ENCODE results near the gene PRDM15.

The PRDM15 gene

DNA sequence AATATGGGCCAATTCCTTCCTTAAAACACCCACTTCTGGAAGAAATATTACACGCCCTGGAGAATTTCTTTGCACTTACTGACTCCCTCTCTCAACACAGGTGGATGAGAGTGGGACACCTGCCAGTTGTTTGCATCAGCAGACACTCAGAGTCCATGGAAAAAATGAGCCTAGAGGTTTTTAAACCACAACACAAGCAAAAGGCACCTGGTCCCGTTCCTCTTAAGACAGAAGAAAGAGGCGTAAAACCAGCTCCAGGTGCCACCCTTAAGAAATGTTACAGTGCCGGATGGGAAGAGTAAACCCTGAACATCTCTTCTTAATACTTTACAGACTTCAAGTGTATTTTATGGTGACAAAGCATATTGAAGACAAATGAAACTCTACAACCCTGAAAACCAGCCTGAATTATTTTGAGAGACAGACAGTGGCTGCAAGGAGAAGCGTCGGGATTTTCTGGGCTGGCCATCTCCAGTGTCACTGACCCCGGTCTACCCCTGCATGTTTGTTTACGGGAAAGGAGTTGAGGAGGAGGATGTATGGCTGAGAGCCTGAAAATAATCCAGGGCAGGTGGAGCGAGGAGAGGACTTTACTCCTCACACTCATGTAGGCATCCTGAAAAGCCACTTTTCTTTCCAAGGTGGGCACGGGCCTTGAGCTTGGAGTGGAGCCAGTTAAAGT, 104.5 kb downstream of the PRDM15 start:
- no peak for DNase-seq

DNA sequence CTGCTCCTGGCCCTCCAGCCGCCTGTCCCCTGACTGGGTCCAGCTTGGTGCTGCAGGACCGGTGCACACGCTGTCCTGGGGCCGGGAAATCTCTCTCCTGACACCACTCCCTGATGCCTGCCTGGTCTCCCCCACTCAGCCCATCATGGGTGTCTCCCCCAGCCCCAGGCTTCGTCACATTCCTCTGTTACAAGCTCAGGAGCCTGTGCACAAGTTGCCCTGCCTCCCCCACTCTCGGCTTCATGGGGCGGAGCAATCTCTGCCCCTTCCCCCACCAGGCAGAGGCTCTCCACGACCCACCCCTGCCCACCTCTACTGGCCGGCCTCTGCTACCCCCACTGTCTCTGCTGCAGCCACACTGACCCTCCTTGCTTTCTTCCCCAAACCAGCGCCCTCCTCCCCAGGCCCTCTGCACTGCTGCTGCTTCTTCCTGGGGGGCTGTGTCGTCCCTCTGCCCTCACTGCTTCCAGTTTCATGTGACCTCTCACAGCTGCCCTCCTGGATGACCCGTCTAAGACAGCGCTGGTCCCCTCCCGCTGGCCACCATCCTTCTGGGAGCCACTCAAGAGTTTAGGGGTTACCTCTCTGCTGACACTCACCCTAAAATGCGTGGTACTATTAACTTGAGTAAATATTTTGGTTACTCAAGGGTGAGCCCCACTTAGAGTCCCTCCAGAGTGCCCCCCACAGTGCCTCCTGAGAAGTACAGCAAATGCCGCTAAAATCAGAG, 106.6 kb downstream of the PRDM15 start:
- DNase-seq, result no peak

DNA sequence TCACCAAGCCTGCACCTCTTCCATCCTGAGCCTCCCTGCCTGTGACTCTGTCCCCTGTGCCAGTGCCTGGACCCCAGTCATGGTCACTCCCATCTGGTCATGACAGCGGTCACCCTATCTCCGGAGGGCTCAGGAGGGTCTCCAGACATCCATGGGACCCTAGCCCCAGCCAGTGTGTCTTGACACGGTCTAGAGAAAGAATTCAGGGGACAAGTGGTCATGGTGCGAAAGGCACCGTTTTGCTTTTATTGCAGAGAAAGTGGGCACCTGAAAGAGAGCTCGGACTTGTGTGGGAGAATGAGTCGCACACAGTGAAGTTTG, 107.6 kb downstream of the PRDM15 start:
- DNase-seq, result no peak

DNA sequence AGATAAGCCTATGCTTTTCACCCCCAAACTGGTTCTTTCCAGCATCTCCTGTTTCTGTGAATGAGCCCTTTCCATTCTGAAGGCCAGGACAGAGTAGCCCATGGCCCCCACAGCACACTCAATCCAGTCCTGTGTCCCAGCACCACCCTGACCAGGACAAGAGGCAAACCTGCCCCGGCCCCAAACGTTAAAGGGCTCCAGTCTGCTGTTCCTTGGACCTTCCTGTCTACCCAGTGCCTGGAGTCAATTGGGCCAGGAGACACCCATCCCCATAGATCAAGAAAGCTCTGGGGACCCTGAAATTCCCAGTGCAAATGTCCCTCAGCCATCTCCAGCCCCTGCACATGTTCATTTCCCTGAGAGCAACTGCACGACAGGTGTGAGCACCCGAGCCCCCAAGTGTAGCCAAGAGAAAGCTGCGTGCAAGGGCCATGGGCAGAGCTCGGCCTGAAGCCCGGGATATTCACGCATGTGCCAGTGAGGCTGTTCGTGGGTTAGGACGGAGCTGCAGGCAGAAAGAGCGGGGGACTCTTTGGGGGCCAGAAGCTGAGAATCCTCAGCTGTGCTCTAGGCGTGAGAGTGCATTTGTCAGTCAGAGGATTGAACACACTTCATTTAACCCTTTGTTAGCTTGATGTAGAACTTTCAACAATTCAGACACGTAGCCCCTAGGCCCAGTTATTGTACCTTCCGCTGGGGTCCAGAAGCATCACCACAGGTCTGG, 108.1 kb downstream of the PRDM15 start:
- no peak for DNase-seq

DNA sequence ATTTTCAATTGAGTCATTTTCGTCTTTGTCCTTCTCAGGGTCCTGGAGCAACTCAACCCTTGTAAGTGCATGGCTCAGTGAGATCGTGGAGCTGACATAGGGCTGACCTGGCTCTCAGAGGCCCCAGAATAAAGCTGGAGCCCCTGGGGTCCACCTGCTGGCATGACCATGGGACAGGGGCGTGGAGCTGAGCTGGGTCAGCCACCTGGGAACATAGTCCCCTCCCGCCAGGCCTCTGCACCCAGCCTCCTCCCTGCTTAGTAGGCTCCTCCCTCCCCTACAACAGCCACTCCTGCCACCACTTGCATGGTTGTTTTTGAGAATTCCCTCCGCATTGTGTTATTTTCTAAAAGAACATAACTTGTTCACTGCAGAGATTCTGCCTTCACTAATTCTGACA, 109.2 kb downstream of the PRDM15 start:
- DNase-seq, result no peak

DNA sequence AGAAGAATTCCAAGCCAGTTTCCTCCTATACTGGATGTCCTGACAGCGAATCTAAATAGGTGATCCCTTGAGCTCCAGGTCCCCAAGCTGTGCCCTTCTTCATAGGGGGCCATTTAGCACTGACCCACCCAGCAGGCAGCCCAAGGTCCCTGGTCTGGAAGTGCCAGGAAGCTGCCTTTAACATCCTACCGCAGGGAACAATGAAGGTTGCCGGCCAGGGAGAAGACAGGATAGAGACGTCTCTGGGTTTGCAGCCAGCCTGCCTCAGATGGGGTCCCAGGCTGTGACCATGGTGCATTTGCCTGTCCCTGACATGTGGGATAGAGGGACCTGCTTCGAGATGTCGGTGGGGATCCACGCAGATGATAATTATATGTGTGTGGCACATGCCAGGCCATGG, 109.6 kb downstream of the PRDM15 start:
- no peak for DNase-seq

DNA sequence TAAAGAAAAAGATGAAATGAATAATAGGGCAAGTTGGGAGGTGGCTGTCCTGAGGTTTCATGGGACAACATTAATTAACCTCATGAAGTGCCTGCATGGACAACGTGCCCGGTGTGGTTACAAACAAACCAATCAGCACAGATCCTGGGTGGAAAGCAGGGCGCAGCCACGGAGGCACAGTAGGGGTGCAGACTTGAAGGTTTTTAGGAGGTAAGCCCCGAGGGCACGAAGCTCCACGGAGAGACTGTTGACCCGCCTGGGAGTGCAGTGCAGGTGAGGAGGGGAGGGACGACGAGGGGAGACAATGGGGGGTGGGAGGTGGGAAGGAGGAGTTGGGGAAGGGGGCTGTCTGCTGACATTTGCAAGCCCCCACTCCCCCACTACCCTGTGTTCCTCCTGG, 110.0 kb downstream of the PRDM15 start:
- DNase-seq, result no peak

DNA sequence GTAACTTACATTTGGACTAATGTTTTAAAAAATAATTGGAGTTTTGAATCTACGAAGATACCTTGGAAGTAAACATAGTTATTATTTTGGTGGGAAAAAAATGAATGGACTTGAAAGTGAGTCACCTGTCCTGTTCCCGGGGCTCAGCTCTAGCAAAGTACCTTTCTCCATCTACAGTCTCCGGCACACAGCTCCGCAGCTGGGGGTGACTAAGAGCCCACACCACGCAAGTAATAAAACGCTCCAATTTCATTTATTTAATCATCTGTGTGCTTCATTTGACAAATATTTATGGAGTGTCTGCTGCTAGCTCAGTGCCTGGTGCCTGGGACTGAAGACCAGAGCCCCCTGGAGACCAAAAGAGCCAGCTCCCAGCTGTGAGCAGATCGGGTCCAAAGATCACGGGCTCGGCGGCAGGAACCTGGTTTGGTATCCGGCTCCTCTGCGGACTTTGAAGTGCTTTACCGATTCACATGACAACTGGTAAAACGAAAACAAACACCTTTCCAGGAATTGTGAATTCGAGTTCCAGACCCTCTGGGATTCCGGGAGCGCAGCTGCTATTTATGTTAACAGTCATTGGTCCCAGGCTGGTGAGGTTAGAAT, 110.6 kb downstream of the PRDM15 start:
- DNase-seq, result peak; percentile 79

DNA sequence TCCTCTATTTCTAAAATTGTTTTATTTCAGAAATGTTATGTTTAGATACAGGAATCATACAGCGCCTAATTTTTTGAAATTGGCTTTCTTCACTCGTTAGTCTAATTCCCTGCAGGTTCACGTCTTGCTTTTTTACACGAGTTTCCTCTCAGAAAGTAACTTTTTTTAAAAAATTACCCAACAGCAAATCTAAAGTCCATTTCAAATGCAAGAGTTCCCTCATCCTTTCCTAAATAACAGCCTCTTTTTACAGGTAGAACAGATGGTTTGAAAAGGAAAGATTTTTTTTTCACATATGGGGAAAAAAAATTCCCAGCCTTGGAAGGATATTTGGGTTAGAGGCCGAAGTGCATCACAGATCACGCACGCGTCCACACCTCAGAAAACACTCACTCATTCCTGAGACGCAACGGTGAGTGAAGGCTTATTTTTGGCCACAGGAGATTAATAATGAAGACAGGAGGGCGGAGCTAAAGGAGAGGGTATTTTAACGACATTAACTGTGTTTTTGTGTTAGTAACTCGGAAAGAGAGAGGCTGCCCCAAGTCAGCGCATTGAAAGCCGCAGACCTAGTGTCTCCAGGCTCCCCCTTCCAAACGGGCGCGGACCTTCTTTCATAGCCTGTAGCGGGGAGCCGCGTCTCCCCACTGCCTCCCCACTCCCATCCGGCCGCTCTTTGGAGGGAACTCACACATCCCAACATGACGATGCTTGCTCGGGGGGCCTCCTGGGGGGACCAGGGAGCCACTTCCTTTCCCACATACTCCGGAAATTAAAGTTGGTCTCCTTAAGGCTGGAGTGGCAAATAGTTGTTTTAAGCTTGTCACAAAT, 111.3 kb downstream of the PRDM15 start:
- DNase-seq, result no peak

DNA sequence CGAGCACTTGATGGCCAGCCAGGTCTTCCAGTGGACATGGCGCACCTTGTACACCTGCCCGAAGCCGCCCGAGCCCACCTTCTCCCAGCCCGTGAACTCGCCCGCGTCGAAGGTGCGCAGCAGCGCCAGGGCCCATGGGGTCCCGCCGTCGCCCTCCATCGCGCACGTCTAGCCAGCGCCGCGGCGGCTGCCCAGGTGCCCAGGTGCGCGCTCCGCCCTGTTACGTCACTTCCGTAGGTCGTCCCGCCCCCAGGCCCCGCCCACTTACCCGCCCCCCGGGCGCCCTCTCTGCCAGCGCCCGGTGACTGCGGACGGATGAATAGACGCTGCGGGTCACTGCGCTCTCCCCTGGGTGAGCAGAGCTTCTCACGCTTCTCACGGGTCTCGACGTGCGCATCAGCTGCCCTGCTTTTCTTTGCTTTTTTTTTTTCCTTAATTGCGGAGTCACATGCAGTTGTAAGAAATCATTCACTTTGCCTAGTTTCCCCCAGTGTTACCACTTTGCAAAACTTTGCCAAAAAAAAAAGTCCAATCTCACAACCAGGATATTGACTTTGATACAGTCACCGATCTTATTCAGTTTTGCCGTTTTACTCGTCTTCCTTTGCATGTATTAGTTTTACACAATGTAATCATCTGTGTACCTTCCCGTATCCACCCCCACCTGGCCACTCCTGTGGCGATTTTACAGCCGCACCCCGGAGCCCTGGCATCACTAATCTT, 112.1 kb downstream of the PRDM15 start, which contains the start of gene RIPK4:
RIPK4 (minus strand) TSS at position 170 of the 723 bp plus-strand sequence; CDS start at position 159, 11 bp downstream.
- peak; percentile 89 for DNase-seq

DNA sequence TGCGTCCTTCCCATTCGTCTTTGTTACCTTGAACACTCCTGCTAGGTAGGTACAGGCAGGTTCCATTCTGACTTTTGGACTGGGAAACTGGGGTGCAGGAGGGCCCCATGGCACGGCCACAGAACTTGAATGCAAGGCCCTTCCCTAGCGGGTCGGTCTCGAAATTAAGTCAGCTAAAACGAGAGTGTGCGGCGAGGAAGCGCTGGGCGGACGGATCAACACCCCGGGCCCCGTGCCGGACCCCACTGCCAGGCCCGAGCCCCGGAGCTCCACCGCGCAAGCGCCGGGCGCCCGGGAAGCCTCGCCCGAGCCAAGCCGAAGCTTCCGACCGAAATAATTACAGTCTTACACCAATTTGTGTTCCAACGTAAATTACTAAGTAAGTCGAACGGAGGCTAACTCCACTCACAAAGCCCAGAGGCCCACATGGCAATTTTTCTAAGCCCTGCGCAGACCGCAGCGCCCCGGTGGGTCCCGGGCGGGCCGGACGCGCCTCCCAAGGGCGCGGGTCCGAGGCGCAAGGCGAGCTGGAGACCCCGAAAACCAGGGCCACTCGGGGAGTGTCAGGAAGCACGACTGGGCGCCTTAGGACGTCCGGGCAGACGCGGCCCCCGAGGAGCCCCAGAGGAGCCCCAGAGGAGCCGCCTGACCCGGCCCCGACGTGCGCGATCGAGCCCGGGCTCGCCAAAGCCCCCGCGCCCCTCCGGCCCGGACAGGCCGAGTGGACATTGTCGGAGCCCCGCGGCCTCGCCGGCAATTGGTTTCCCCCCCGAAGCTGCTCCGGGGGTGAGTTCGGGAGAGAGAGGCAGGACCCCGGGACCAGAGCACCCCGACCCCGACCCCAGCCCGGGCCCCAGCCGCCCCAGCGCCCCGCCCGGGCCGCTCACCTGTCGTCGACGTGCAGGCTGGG, 112.9 kb downstream of the PRDM15 start:
- no peak for DNase-seq

DNA sequence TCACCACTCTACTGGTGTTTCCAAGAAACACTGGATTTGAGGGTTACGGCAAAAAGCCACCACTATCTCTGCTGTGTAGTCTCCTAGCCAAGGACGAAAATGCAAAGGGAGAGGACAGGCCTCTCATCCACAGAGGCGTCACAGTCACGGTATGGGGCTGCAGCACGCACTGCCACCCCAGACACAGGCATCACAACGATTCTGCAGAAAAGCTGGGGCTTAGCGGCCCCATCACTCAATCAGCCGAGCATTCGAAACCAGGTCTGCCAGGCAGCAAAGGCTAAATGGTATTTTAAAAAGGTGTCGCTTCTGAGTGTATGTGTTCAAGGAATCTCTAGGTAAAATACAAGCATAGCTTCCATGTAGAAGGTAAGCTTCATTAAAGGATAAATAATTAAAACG, 113.7 kb downstream of the PRDM15 start:
- no peak for DNase-seq

DNA sequence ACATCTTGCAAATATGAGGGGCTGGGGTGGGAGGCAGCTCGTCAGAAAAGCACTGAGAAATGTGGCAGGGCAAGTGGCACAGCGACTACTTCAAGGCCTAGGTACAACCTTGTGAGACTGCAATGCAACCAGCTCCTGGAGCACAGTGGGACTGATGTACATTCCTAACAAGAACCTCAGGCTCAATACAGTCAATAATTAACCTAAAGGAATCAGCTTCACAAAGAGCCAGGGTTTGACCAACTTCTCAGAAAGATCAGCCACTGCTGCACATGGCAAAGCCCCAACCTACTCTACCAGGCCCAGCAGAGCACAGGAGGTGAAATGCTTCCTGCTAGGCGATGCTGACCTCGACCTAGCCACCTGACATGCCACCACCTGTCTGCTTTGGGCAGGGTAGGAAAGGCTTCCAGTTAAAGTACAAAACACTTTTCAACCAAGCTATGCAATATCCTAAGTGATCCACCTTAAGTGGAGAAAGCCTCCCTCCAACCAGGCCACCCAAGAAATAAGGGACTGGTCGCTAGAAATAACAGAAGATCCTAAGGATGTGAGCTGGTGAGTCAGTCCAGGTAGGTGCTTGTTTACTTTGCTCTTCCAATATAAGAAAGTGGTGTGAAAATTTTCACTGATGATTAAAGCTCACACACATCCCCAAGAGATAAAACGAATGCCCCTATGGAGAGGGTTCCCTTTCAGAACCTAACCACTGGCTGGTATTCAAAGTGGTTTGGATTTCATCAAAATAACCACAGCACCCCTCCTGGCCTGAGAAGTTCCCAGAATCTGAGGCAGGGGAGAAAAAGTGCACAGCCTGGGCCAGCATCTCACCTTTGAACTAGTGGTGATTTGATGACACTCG, 114.4 kb downstream of the PRDM15 start:
- no peak for DNase-seq

DNA sequence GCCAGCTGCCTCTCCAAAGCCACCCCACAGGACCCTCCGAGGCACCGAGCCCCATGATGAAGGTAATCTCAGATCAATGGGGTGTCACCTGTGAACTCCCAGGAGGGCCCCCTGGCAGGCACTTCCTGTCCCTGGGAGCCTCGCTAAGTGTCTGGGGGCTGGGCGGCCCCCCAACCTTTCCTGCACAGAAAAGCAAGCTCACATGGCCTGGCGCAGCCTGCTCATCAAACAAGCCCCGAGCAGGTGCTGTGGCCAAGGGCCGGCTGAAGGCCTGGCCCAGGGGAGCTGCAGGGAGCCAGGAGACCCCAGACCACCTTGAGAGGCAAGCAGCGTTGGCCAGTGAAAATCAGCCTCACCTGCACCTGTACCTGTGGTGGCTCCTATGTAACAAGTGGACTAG, 115.1 kb downstream of the PRDM15 start:
- DNase-seq, result no peak

DNA sequence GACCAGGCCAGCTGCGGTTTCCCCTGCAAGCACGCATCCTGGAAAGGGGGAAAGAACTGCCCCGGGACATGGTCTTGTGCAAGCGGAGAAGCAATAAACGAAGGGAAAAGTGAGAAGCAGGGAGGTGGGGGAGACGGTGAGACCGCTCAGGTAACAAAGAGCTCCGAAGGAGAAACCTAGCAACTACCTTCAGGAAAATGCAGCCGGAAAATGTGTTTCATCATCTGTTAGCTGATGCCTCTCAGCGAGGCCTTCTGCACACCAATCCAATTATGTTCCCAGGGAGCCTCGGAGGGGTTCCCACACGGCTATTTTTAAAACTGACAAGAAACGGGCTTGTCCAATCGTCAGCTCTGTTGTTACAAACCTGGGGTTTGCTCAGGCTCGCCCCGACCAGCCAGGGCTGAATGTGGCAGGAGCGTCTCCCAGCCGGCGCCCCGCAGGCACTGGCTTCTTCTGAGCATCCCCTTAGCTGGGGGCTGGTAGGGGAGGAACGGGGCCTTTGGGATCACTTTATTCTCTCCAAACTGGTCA, 115.7 kb downstream of the PRDM15 start:
- DNase-seq, result peak; percentile 34

DNA sequence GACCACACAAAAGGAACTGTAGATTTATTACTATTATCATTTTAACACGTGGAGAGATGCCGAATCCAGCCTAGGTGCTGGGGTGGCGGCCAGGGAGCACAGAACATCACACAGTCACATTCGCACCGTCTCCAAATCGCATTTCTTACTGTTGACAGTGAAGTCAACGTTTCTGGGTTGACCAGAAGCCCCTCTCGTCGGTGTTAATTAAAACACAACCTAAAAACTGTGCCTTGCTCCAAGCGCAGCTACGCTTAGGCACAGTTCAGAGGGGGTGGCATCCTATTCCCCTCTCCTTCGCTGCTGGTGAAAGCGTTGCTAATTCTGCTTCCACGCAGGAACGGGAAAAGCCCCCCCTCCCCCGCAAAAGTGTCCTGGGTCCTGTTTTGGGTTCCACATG, 116.4 kb downstream of the PRDM15 start:
- no peak for DNase-seq

DNA sequence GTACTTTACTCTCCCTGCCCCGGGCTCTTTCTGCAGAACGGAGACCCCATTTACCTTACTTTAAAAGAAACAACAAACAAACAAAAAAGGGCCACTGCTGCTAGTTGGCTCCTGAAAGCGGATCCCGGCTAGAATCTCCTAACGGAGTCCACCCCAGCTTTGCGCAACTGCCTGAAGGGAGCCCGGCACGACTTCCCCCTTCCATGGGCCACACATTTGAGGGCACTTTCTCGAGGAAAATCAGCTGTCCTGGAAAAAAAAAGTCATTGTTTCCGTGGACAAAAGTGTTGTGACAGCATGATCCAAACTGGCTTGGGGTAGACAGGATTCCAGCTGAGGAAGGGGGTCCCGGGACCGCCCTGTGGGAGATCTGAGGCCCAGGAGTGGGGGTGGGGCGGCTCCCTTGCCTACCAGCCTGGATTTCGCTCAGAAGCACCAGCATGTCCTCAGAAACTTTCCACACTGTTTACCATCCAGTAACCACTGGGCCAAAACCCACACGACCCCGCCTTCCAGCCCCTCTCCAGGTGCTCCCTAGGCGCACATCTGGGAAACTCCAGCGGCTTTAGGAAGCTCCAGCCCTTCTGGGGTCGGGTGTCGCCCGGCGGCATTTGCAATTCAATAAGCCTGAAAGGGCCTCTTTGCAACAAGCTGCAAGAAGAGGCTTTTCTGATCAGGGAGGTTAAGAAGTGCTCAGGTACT, 117.1 kb downstream of the PRDM15 start:
- peak; percentile 80 for DNase-seq

DNA sequence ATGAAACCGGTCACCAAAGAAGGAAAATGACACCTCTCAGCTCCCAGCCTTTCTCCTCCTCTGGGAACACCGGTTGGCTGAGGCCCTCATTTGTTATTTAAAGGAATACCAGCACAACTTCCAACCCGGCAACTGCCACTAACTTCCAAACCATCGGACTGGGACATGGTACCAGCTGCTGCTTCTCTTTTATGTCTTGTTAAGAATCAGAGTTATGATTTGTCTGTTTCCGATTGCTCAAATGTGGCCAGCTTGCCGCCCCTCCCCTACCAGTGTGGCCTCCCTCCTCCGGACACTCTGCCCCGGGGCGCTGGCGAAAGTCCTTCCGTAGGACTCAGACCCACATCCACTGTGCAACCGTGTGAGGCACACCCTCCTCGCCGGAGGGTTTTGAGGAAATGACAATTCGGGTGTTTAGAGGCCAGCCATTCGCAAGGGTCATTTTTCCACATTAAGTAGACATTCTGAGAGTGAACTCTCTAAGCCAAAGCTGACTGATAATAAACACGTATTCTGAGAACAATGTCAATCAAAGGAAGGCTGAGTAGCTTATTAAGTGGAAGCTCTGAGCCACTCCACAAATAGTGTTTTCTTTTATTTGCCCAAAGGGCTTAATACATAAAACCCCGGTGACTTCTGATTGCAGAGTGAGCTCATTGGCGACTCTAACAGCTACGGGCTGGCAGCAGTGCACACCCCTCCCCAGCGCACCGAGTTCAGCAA, 117.8 kb downstream of the PRDM15 start:
- DNase-seq, result peak; percentile 75
